B cell (primary cell): ENCODE measurements around the gene TNMD. TPM values are rescaled to one million over a fixed set of nuclear protein-coding genes. Genes with fewer than 3 reads are reported as not detected.

Experiments
- ATAC-seq: fragments of 200-7000 bp; cut with Tn5 transposase; one replicate; pipeline ENCODE4 v1.10.0; 2021; ENCODE audit warnings: low read depth, mild to moderate bottlenecking, moderate number of reproducible peaks, moderate library complexity
- CTCF ChIA-PET: fragments of 350-600 bp; sonication (Branson Sonifier 250); formaldehyde crosslinking; loops from one replicate; lab custom pipeline; 2021; ENCODE audit warnings: antibody characterized with exemption, inconsistent platforms; lab: Charles Lee
- POLR2A ChIA-PET: fragments of 350-600 bp; sonication (Branson Sonifier 250); formaldehyde crosslinking; loops from one replicate; lab custom pipeline; 2021; ENCODE audit warnings: antibody characterized with exemption; lab: Charles Lee
- DNase-seq: peaks from one replicate; pipeline ENCODE4 v3.0.0; 2013
- H2AFZ ChIP-seq: 2 replicates; pipeline ENCODE4 v1.6.1; 2012; ENCODE audit warnings: mild to moderate bottlenecking, low read depth, low read length; ENCODE audit not compliant: insufficient read depth, poor library complexity, severe bottlenecking
- H3K27ac ChIP-seq, 2 donors: 1 replicate in 1 of 2; 2 replicates in 1 of 2; pipeline ENCODE4 v1.5.1; 2012 to 2013; ENCODE audit warnings: low read length in 2 of 2, mild to moderate bottlenecking in 2 of 2, moderate library complexity in 1 of 2
- H3K27me3 ChIP-seq, 4 experiments: fragments of 200-600 bp in 1 of 4; sonication (generic) in 1 of 4; replicated peaks in 1 of 4; 1 replicate in 2 of 4; 2 replicates in 2 of 4; pipeline versions ENCODE4 v1.6.1 to v1.7.0; 2013 to 2016; ENCODE audit warnings: low read length in 3 of 4, mild to moderate bottlenecking in 2 of 4, mixed read lengths in 1 of 4, moderate library complexity in 1 of 4; ENCODE audit not compliant: insufficient read depth in 4 of 4, control insufficient read depth in 3 of 4; ENCODE audit errors: control extremely low read depth in 1 of 4
- H3K36me3 ChIP-seq, 2 experiments: replicated peaks in 1 of 2; 1 replicate in 1 of 2; 2 replicates in 1 of 2; pipeline versions ENCODE4 v1.6.1 to v1.7.1; 2013; ENCODE audit warnings: low read length in 1 of 2; ENCODE audit not compliant: insufficient read depth in 2 of 2, control insufficient read depth in 1 of 2; ENCODE audit errors: control extremely low read depth in 1 of 2, extremely low read depth in 1 of 2
- H3K4me1 ChIP-seq, 2 donors: fragments of 200-600 bp in 1 of 2; sonication (generic) in 1 of 2; 1 replicate in 1 of 2; 2 replicates in 1 of 2; pipeline versions ENCODE4 v1.5.1 to v1.6.1; 2013 to 2017; ENCODE audit warnings: low read length in 2 of 2; ENCODE audit not compliant: control insufficient read depth in 2 of 2, insufficient read depth in 2 of 2
- H3K4me2 ChIP-seq: replicated peaks from 2 replicates; pipeline ENCODE3; 2012; ENCODE audit warnings: mild to moderate bottlenecking, low read depth, low read length; ENCODE audit not compliant: poor library complexity, severe bottlenecking
- H3K4me3 ChIP-seq, 5 experiments: fragments of 200-600 bp in 1 of 5; sonication (generic) in 1 of 5; 1 replicate in 3 of 5; 2 replicates in 2 of 5; pipeline versions ENCODE4 v1.5.1 to v1.7.0; 2011 to 2016; ENCODE audit warnings: low read length in 4 of 5, mild to moderate bottlenecking in 4 of 5, low read depth in 2 of 5, control low read depth in 1 of 5, moderate library complexity in 1 of 5; ENCODE audit not compliant: insufficient read depth in 1 of 5; ENCODE audit errors: control extremely low read depth in 1 of 5, extremely low read depth in 1 of 5
- H3K79me2 ChIP-seq: fragments of 200-600 bp; sonication (generic); one replicate; pipeline ENCODE4 v1.6.0; 2016; ENCODE audit warnings: low read length; ENCODE audit not compliant: control insufficient read depth, insufficient read depth
- H3K9ac ChIP-seq: fragments of 200-600 bp; sonication (generic); 2 replicates; pipeline ENCODE4 v1.6.1; 2017; ENCODE audit warnings: mild to moderate bottlenecking, low read length, moderate library complexity
- H3K9me3 ChIP-seq, 3 donors: one replicate each; pipeline versions ENCODE4 v1.6.1 to v1.7.1; 2013; ENCODE audit warnings: low read length in 2 of 3; ENCODE audit not compliant: control insufficient read depth in 2 of 3, insufficient read depth in 1 of 3; ENCODE audit errors: control extremely low read depth in 1 of 3
- H4K20me1 ChIP-seq: 2 replicates; pipeline ENCODE4 v1.6.0; 2012; ENCODE audit warnings: mild to moderate bottlenecking, low read length; ENCODE audit not compliant: insufficient read depth, control insufficient read depth, poor library complexity, severe bottlenecking
- H3K27ac Mint-ChIP-seq: one replicate; pipeline ENCODE4 v1.8.0; 2021; ENCODE audit warnings: mixed read lengths
- H3K27me3 Mint-ChIP-seq: one replicate; pipeline ENCODE4 v1.8.0; 2021; ENCODE audit warnings: mixed read lengths
- H3K4me1 Mint-ChIP-seq: one replicate; pipeline ENCODE4 v1.8.0; 2021; ENCODE audit warnings: mixed read lengths
- H3K4me3 Mint-ChIP-seq: one replicate; pipeline ENCODE4 v1.8.0; 2021; ENCODE audit warnings: mixed read lengths
- H3K9me3 Mint-ChIP-seq: one replicate; pipeline ENCODE4 v1.8.0; 2022; ENCODE audit warnings: mixed read lengths; ENCODE audit not compliant: insufficient read depth
- CTCF ChIP-seq: fragments of 200-600 bp; IDR thresholded peaks from one replicate; pipeline ENCODE4 v1.8.0; 2022; ENCODE audit warnings: antibody characterized with exemption, mild to moderate bottlenecking
- EZH2 ChIP-seq: IDR thresholded peaks from 2 replicates; pipeline ENCODE4 v1.6.1; 2012; ENCODE audit warnings: borderline replicate concordance, low read depth, mild to moderate bottlenecking, moderate library complexity, low read length; ENCODE audit not compliant: insufficient read depth, poor library complexity, severe bottlenecking
- WGBS: methylation state at CpG from one replicate; pipeline ENCODE4 v1.1.5; 2013; ENCODE audit warnings: missing lambda C conversion rate; ENCODE audit not compliant: insufficient coverage; 5-methylcytosine and 5-hydroxymethylcytosine counted together
- intact Hi-C: fragments of 100-400 bp; cut with micrococcal nuclease; formaldehyde crosslinking; loops from one replicate; pipeline ENCODE4 v1.10.0; 2022
- polyA plus RNA-seq: library from polyadenylated mRNA; depleted of rRNA; stranded (reverse); fragments of >200 nt; gene quantifications from 2 replicates; pipeline ENCODE4 v1.2.3, GENCODE V29; 2012
- total RNA-seq, 2 donors: library from RNA; stranded (reverse); fragments of 120-200 nt in 1 of 2; gene quantifications; 1 replicate in 1 of 2; 2 replicates in 1 of 2; pipeline versions ENCODE4 v1.2.3 to v1.2.4, GENCODE V29; 2013 to 2022

TNMD gene
- total and polyA plus RNA-seq, 2 donors (not counting 1 experiment from before 2014, with no cell fraction given): not detected

GRCh38 chrX:100600758-100601157 lies 16.0 kb downstream of the TNMD start:
- H3K27ac Mint-ChIP-seq: no peak overlapping the region
- Histone ChIP-seq H4K20me1 (no peaks in the 10 kb centered on the region), H3K27me3 (peaks cover 0 to 3% (median 0%) of the 10 kb centered on the region in 4 experiments), H3K4me1 (peaks cover 0 to 5% of the 10 kb centered on the region in 2 donors), H3K27ac (no peak overlapping the region), H3K79me2 (no peaks in the 10 kb centered on the region), H3K4me3 (no peak overlapping the region), H3K9me3 (no peaks in the 10 kb centered on the region), H2AFZ (no peak overlapping the region), H3K9ac (no peak overlapping the region), H3K36me3 (no peaks in the 10 kb centered on the region), H3K4me2 (no peak overlapping the region)
- H3K27me3 Mint-ChIP-seq: peaks cover 8% of the 10 kb centered on the region
- ChIA-PET CTCF (no interaction called here), POLR2A (no interaction called here)
- H3K9me3 Mint-ChIP-seq: no peaks in the 10 kb centered on the region
- intact Hi-C loops: no loop called here
- no peak overlapping the region for H3K4me3 Mint-ChIP-seq
- no CpG with 5 or more reads among the region's 1 CpG for WGBS
- DNase-seq: peak; percentile 18
- no peak for ATAC-seq
- peaks cover 7% of the 10 kb centered on the region for H3K4me1 Mint-ChIP-seq
- TF ChIP-seq CTCF (no peak), EZH2 (no peak)

GRCh38 chrX:100606753-100607152 lies 22.0 kb downstream of the TNMD start:
- Histone ChIP-seq H3K27me3 (peaks cover 0 to 3% (median 0%) of the 10 kb centered on the region in 4 experiments), H3K79me2 (no peaks in the 10 kb centered on the region), H3K9me3 (no peaks in the 10 kb centered on the region), H2AFZ (no peak overlapping the region), H3K9ac (no peak overlapping the region), H3K4me2 (peak overlapping the region; percentile 24), H4K20me1 (no peaks in the 10 kb centered on the region), H3K4me3 (no peak overlapping the region), H3K27ac (no peak overlapping the region), H3K36me3 (no peaks in the 10 kb centered on the region), H3K4me1 (peaks cover 15 to 16% of the 10 kb centered on the region in 2 donors)
- ATAC-seq (peak; percentile 45), DNase-seq (peak; percentile 38)
- Mint-ChIP-seq H3K4me1 (peaks cover 19% of the 10 kb centered on the region), H3K9me3 (no peaks in the 10 kb centered on the region), H3K4me3 (peak overlapping the region; percentile 36), H3K27ac (no peak overlapping the region), H3K27me3 (peaks cover 12% of the 10 kb centered on the region)
- CTCF ChIA-PET: interaction anchor here (0.8 to 1.8 kb wide), 3 partner anchors 8 to 30 kb away, joined by 3 to 6 read pairs (median 4); partner anchors contain the start of gene TSPAN6
- POLR2A ChIA-PET: no interaction called here
- intact Hi-C loops: no loop called here
- no CpG with 5 or more reads among the region's 1 CpG for WGBS
- TF ChIP-seq CTCF (no peak), EZH2 (no peak)
